Panc1 (cell line): ENCODE measurements around the gene TBC1D28. TPM values are rescaled to one million over a fixed set of nuclear protein-coding genes. Genes with fewer than 3 reads are reported as not detected.
"Not testable (repeated sequence)": the region's sequence is repeated elsewhere in the genome, so short reads cannot be mapped to it uniquely, and the experiment has no call there.

Experiments used
- ATAC-seq: fragments of 200-7000 bp; cut with Tn5 transposase; 2 replicates; pipeline ENCODE4 v1.9.1; 2020; ENCODE audit warnings: mild to moderate bottlenecking, moderate library complexity
- BruUV-seq: library from RNA; stranded (reverse); fragments of 400-500 nt; replicated peaks from 2 replicates; lab custom pipeline; 2021; lab: Mats Ljungman, UMichigan
- CTCF ChIA-PET: fragments of 300-600 bp; sonication (Branson Sonifier 250); formaldehyde crosslinking; loops from one replicate; lab custom pipeline; 2022; ENCODE audit warnings: antibody characterized with exemption; lab: Charles Lee
- POLR2A ChIA-PET: fragments of 300-600 bp; sonication (Branson Sonifier 250); formaldehyde crosslinking; loops from one replicate; lab custom pipeline; 2022; ENCODE audit warnings: antibody characterized with exemption; lab: Charles Lee
- DNase-seq: peaks from one replicate; pipeline ENCODE4 v3.0.0-alpha.2; 2010; ENCODE audit warnings: low read depth, low spot score
- H3K27ac ChIP-seq: 2 replicates; pipeline ENCODE4 v1.5.1; 2011; ENCODE audit warnings: mild to moderate bottlenecking, low read length, inconsistent platforms
- H3K27me3 ChIP-seq: fragments of 200-500 bp; sonication (Bioruptor generic); 2 replicates; pipeline ENCODE4 v1.6.0; 2014; ENCODE audit warnings: low read length, inconsistent platforms; ENCODE audit not compliant: control insufficient read depth, insufficient read depth
- H3K36me3 ChIP-seq: fragments of 200-500 bp; sonication (Bioruptor generic); 2 replicates; pipeline ENCODE4 v1.5.1; 2014; ENCODE audit warnings: inconsistent platforms, mild to moderate bottlenecking, low read length, moderate library complexity; ENCODE audit not compliant: control insufficient read depth, insufficient read depth
- H3K4me1 ChIP-seq: 2 replicates; pipeline ENCODE4 v1.5.1; 2011; ENCODE audit warnings: inconsistent platforms, mild to moderate bottlenecking, low read length, moderate library complexity; ENCODE audit not compliant: control insufficient read depth, insufficient read depth
- H3K4me3 ChIP-seq, 2 experiments: 2 replicates each; pipeline ENCODE4 v1.5.1; 2011 to 2012; ENCODE audit warnings: low read depth in 2 of 2, low read length in 2 of 2, mild to moderate bottlenecking in 2 of 2, inconsistent platforms in 1 of 2, moderate library complexity in 1 of 2
- H3K9me3 ChIP-seq: fragments of 200-500 bp; sonication (Bioruptor generic); 2 replicates; pipeline ENCODE4 v1.5.1; 2014; ENCODE audit warnings: low read depth, mild to moderate bottlenecking, inconsistent platforms, low read length, moderate library complexity; ENCODE audit not compliant: control insufficient read depth, insufficient read depth
- CTCF ChIP-seq: fragments of 450-650 bp; IDR thresholded peaks from 2 replicates; pipeline ENCODE4 v1.5.1; 2017; ENCODE audit warnings: mild to moderate bottlenecking
- in situ Hi-C: cut with HindIII; loops from 2 replicates; pipeline ENCODE4 v1.10.0; 2016; ENCODE audit warnings: low sequenced_read_pairs, low pct_unique_long_range_greater_than_20kb
- intact Hi-C: fragments of 100-400 bp; cut with micrococcal nuclease; formaldehyde crosslinking; loops from one replicate; pipeline ENCODE4 v1.10.0; 2022; ENCODE audit not compliant: unreplicated experiment
- total RNA-seq: library from RNA; stranded (reverse); gene quantifications from one replicate; pipeline ENCODE4 v1.2.1, GENCODE V29; 2021; ENCODE audit not compliant: unreplicated experiment

TBC1D28 gene
- total RNA-seq, 1 experiment from 2014 or later, result not detected

GRCh38 chr17:18625509-18626104 is 18.6 kb downstream of the TBC1D28 start:
- in situ Hi-C loops, H3K27me3 ChIP-seq, H3K9me3 ChIP-seq, H3K4me3 ChIP-seq, BruUV-seq, intact Hi-C loops, H3K27ac ChIP-seq, H3K4me1 ChIP-seq, ATAC-seq, H3K36me3 ChIP-seq: not testable (repeated sequence)
- CTCF ChIA-PET, result interaction anchor here (0.6 to 0.7 kb wide), 3 partner anchors 93 to 538 kb away, joined by 3 to 6 read pairs (median 3); no protein-coding TSS in a partner anchor
- peak; percentile 52 for DNase-seq
- POLR2A ChIA-PET, result interaction anchor here (0.6 kb wide), 1 partner anchor 24 kb away, joined by 3 read pairs; no protein-coding TSS in a partner anchor
- TF ChIP-seq CTCF, result peak; percentile 90

- CTCF ChIA-PET, result interaction anchor here (0.7 kb wide), 1 partner anchor 538 kb away, joined by 3 read pairs; no protein-coding TSS in a partner anchor
- H3K4me1 ChIP-seq, BruUV-seq, DNase-seq, H3K27me3 ChIP-seq, in situ Hi-C loops, H3K4me3 ChIP-seq, intact Hi-C loops, H3K36me3 ChIP-seq, H3K27ac ChIP-seq, POLR2A ChIA-PET, H3K9me3 ChIP-seq, ATAC-seq: not testable (repeated sequence)
These were observed 19.2 kb downstream of the TBC1D28 start for GRCh38 chr17:18624862-18625501.

DNA sequence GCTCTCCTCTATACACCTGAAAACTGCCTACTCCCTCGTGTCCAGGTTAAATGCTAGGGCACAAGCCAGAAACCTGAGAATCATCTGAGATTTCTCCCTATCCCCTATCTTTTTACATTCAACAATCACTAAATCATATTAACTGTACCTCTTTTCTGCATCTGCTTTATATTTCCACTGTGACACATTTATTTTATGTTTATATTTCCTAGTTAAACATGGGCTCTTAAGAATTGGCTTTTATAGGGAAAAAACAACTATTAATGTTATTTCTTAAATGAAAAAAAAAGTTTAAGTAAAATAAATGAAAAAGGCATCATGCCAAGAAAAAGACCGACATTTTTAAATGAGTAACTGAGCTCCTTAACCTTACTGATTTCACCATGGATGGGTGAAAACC is 26.6 kb downstream of the TBC1D28 start:
- CTCF ChIA-PET, H3K27ac ChIP-seq, POLR2A ChIA-PET: not testable (repeated sequence)

GRCh38 chr17:18613016-18613415 is 31.2 kb downstream of the TBC1D28 start:
- H3K4me3 ChIP-seq, in situ Hi-C loops, H3K9me3 ChIP-seq, BruUV-seq, H3K36me3 ChIP-seq, POLR2A ChIA-PET, H3K27me3 ChIP-seq, intact Hi-C loops, CTCF ChIA-PET, ATAC-seq, DNase-seq, H3K27ac ChIP-seq, H3K4me1 ChIP-seq: not testable (repeated sequence)

More for the DNA sequence above, 26.6 kb downstream of the TBC1D28 start:
- H3K27me3 ChIP-seq, H3K36me3 ChIP-seq, in situ Hi-C loops, H3K4me3 ChIP-seq, DNase-seq, H3K4me1 ChIP-seq, intact Hi-C loops, BruUV-seq, H3K9me3 ChIP-seq, ATAC-seq: not testable (repeated sequence)

GRCh38 chr17:18593138-18593537 is 51.1 kb downstream of the TBC1D28 start:
- ATAC-seq, DNase-seq, BruUV-seq, H3K4me3 ChIP-seq, H3K36me3 ChIP-seq, H3K4me1 ChIP-seq, H3K27ac ChIP-seq, POLR2A ChIA-PET, H3K27me3 ChIP-seq, H3K9me3 ChIP-seq, intact Hi-C loops, CTCF ChIA-PET, in situ Hi-C loops: not testable (repeated sequence)
